ENCODE data around the gene RAB30. TPM values are rescaled to one million over a fixed set of nuclear protein-coding genes. Genes with fewer than 3 reads are reported as not detected.
A peak's percentile ranks its signal among the peaks of the same experiment; 100 is the strongest.

The RAB30 gene
- total and polyA plus RNA-seq, 12 donors, result 2.5 to 29.4 (median 21.7) TPM

GRCh38 chr11:83024270-83024854, 47.3 kb downstream of the RAB30 start:
- H3K27ac ChIP-seq, result no peak overlapping the region
- no peak overlapping the region for H3K4me3 ChIP-seq
- no peak for ATAC-seq
- intact Hi-C loops (cut with DNase I), result loop anchor here in 1 of 10 donors (2.0 kb wide), 1 partner anchor 48 kb away; no protein-coding TSS in a partner anchor
- no peak for DNase-seq
- no peaks in the 10 kb centered on the region for H3K36me3 ChIP-seq
- 91 to 95% methylated on average over 3 of the region's 3 CpGs for WGBS, 2 donors
- H3K9me3 ChIP-seq, result no peaks in the 10 kb centered on the region
- TF ChIP-seq CTCF (IDR thresholded peaks at IDR 0.05), result no peak
- H3K4me1 ChIP-seq, result peaks cover 0 to 74% (median 43%) of the 10 kb centered on the region in 9 donors
- H3K27me3 ChIP-seq, result no peaks in the 10 kb centered on the region

GRCh38 chr11:83023410-83023809, 48.3 kb downstream of the RAB30 start:
- WGBS, 2 donors, result 54 to 68% methylated on average over 4 of the region's 4 CpGs
- Histone ChIP-seq H3K27ac (no peak overlapping the region), H3K9me3 (no peaks in the 10 kb centered on the region), H3K4me1 (peaks cover 0 to 81% (median 51%) of the 10 kb centered on the region in 9 donors), H3K4me3 (no peak overlapping the region), H3K27me3 (no peaks in the 10 kb centered on the region), H3K36me3 (no peaks in the 10 kb centered on the region)
- DNase-seq (no peak), ATAC-seq (no peak)
- no peak for TF ChIP-seq CTCF (IDR thresholded peaks at IDR 0.05)
- intact Hi-C loops (cut with DNase I), result no loop called here

- H3K4me1 ChIP-seq, result peaks cover 0 to 69% (median 51%) of the 10 kb centered on the region in 9 donors
Observed at GRCh38 chr11:83021780-83022125, 49.9 kb downstream of the RAB30 start.

More at GRCh38 chr11:83021780-83022125, 49.9 kb downstream of the RAB30 start:
- intact Hi-C loops (cut with DNase I), result no loop called here
- WGBS, 2 donors, result 90 to 96% methylated on average over 2 of the region's 2 CpGs
- Histone ChIP-seq H3K36me3 (no peaks in the 10 kb centered on the region), H3K27me3 (no peaks in the 10 kb centered on the region), H3K4me3 (no peak overlapping the region), H3K27ac (peak overlapping the region in 1 of 10 donors; percentile 11), H3K9me3 (no peaks in the 10 kb centered on the region)
- DNase-seq, result no peak
- no peak for ATAC-seq
- TF ChIP-seq CTCF (IDR thresholded peaks at IDR 0.05), result no peak

Data from heart right ventricle (tissue), 16 donors.